ENCODE measurements around the gene APOBR.

DNA sequence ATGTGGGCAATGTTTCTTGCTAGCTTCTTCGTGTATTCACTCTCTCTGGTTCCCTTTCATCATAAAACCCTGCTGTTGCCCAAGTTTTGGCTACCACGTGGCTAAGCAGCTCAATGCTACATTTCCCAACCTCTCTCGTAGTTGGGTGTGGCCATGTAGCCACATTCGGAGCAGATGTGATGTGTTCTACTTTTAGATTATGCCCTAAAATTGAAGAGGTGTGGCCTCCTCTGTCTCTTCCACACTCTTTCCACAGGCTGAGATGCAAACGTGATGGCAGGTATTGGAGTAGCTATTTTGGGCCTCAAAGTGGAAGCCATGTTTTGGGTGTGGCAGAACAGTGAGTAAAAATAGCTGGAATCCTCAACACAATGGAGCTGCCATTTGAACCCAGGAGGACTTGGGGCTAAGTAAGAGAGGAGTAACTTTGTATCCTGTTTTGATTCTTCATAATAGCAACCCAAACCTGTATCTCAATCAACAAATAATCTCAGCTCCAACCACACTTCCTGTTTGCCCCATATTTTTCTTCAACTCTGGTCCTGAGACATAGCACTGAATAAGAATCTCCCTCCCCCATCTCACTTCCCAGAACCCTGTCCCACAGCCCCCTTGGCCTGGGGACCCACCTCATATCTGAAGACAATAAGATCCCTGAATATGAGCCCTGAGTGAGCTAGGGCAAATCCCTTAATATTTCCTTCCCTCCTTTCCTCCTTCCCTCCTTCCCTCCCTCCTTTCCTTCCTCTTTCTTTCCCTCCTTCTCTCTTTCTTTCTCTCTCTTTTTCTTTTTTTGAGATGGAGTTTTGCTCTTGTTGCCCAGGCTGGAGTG lies 40.3 kb downstream of the APOBR start:
- TF ChIP-seq, protein P1, sequence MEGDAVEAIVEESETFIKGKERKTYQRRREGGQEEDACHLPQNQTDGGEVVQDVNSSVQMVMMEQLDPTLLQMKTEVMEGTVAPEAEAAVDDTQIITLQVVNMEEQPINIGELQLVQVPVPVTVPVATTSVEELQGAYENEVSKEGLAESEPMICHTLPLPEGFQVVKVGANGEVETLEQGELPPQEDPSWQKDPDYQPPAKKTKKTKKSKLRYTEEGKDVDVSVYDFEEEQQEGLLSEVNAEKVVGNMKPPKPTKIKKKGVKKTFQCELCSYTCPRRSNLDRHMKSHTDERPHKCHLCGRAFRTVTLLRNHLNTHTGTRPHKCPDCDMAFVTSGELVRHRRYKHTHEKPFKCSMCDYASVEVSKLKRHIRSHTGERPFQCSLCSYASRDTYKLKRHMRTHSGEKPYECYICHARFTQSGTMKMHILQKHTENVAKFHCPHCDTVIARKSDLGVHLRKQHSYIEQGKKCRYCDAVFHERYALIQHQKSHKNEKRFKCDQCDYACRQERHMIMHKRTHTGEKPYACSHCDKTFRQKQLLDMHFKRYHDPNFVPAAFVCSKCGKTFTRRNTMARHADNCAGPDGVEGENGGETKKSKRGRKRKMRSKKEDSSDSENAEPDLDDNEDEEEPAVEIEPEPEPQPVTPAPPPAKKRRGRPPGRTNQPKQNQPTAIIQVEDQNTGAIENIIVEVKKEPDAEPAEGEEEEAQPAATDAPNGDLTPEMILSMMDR (IDR thresholded peaks at IDR 0.05), result no peak
- TF ChIP-seq POLR2A (IDR thresholded peaks at IDR 0.05), result no peak

Measured in esophagus squamous epithelium (tissue), 4 donors.